Stimulated activated CD8-positive, alpha-beta memory T cell treated with anti-CD3 and anti-CD28 coated beads, Interleukin-7, amount 100 ng/mL, for 24 hours (primary cell): ENCODE data around the gene ARHGAP45.
A peak's percentile ranks its signal among the peaks of the same experiment; 100 is the strongest.

ENCODE experiments used
- DNase-seq: peaks from one replicate; pipeline ENCODE4 v3.0.0-alpha.2; 2020; ENCODE audit warnings: low read depth

The ARHGAP45 gene

GRCh38 chr19:1133471-1133929 lies 66.5 kb downstream of the ARHGAP45 start:
- DNase-seq, result peak; percentile 51

DNA sequence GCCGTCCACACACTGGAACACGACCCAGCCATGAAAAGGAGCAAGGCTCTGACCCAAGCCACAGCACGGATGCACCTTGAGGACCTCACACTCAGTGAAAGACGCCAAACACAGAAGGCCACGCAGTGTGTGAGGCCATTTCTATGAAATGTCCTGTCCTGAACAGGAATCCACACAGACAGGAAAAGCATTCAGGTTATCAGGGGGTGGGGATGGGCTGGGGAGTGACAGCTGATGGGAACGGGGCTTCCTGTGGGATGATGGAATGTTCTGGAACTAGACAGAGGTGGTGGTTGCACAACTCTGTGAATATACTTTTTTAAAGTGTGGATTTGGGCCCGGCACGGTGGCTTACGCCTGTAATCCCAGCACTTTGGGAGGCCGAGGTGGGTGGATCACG lies 67.5 kb downstream of the ARHGAP45 start:
- no peak for DNase-seq

- DNase-seq, result no peak
Measured at GRCh38 chr19:1135454-1135853, 68.5 kb downstream of the ARHGAP45 start.

DNA sequence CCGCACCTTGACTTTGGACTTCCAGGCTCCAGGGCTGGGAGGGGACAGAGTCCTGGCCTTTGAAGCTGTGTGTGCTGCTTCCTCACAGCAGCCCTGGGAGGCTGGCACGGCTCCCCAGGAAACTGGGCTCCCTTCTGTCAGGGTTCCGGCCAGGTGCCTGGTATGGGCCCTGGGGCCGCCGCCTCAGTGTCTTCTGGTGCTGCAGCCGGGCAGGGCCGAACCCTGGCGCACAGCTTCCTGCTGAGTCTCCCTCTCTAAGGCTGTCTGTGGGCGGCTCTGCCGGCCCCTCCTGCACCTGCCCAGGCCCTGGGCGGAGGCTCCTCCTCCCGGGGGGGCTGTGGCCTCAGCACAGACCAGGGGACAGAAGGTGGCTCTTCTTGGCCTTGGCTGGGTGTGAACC lies 69.2 kb downstream of the ARHGAP45 start:
- DNase-seq, result no peak
